Smooth muscle cell (in vitro differentiated cells): ENCODE data around the gene UTF1. TPM values are rescaled to one million over a fixed set of nuclear protein-coding genes. Genes with fewer than 3 reads are reported as not detected.

Source experiments
- DNase-seq: peaks from one replicate; lab custom pipeline; 2025; ENCODE audit not compliant: unreplicated experiment; lab: John Stamatoyannopoulos, UW
- H2AFZ ChIP-seq: fragments of 200-600 bp; sonication (generic); 2 replicates; pipeline ENCODE4 v1.6.0; 2016; ENCODE audit warnings: antibody characterized with exemption, low read depth, mild to moderate bottlenecking
- H3F3A ChIP-seq: fragments of 200-600 bp; sonication (generic); 2 replicates; pipeline ENCODE4 v1.6.0; 2017; ENCODE audit warnings: antibody characterized with exemption, low read depth
- H3K27ac ChIP-seq: fragments of 200-600 bp; sonication (generic); 2 replicates; pipeline ENCODE4 v1.5.1; 2016; ENCODE audit warnings: low read depth, mild to moderate bottlenecking
- H3K27me3 ChIP-seq: fragments of 200-600 bp; sonication (generic); 2 replicates; pipeline ENCODE4 v1.6.1; 2016; ENCODE audit warnings: low read depth, mild to moderate bottlenecking
- H3K36me3 ChIP-seq: fragments of 200-600 bp; sonication (generic); 2 replicates; pipeline ENCODE4 v1.5.1; 2016; ENCODE audit warnings: low read depth
- H3K4me1 ChIP-seq: fragments of 200-600 bp; sonication (generic); 2 replicates; pipeline ENCODE4 v1.5.1; 2016; ENCODE audit warnings: low read depth
- H3K4me2 ChIP-seq: fragments of 200-600 bp; sonication (generic); 2 replicates; pipeline ENCODE4 v1.6.0; 2016; ENCODE audit warnings: mild to moderate bottlenecking
- H3K4me3 ChIP-seq: fragments of 200-600 bp; sonication (generic); 2 replicates; pipeline ENCODE4 v1.5.1; 2016; ENCODE audit warnings: mild to moderate bottlenecking
- H3K79me2 ChIP-seq: fragments of 200-600 bp; sonication (generic); 2 replicates; pipeline ENCODE4 v1.6.0; 2016; ENCODE audit warnings: low read depth, mild to moderate bottlenecking
- H3K9ac ChIP-seq: fragments of 200-600 bp; sonication (generic); 2 replicates; pipeline ENCODE4 v1.6.0; 2016; ENCODE audit warnings: low read depth
- H3K9me3 ChIP-seq: fragments of 200-600 bp; sonication (generic); replicated peaks from 2 replicates; pipeline ENCODE4 v1.5.1; 2016; ENCODE audit warnings: low read depth
- H4K20me1 ChIP-seq: fragments of 200-600 bp; sonication (generic); 2 replicates; pipeline ENCODE4 v1.6.0; 2016; ENCODE audit warnings: low read depth
- WGBS: methylation state at CpG from one replicate; pipeline ENCODE4 v1.1.7; 2016; ENCODE audit warnings: low lambda C conversion rate; 5-methylcytosine and 5-hydroxymethylcytosine counted together
- polyA plus RNA-seq: library from polyadenylated mRNA; unstranded; fragments of >200 nt; fragmentation: Nextera tagmentation; extraction: Ambion mirVana; gene quantifications from 2 replicates; pipeline ENCODE4 v1.2.1, GENCODE V29; 2016
- total RNA-seq: library from RNA; depleted of rRNA; stranded (reverse); fragments of >200 nt; gene quantifications from 2 replicates; pipeline ENCODE4 v1.2.3, GENCODE V29; 2014
- TF ChIP-seq, protein P1 (sequence below): fragments of 200-600 bp; sonication (generic); IDR thresholded peaks from 2 replicates; pipeline ENCODE4 v1.5.1; 2017; ENCODE audit warnings: borderline replicate concordance, mild to moderate bottlenecking, antibody characterized with exemption; ENCODE audit not compliant: insufficient read depth, poor library complexity, severe bottlenecking

Gene UTF1
- total and polyA plus RNA-seq, 2 experiments from 2014 or later: not detected

- no peak overlapping the region for H3K9ac ChIP-seq
- no peaks in the 10 kb centered on the region for H3K9me3 ChIP-seq
- no peak for DNase-seq
- no peak overlapping the region for H2AFZ ChIP-seq
- 92% methylated on average over 19 of the region's 28 CpGs for WGBS
- TF ChIP-seq, protein P1, sequence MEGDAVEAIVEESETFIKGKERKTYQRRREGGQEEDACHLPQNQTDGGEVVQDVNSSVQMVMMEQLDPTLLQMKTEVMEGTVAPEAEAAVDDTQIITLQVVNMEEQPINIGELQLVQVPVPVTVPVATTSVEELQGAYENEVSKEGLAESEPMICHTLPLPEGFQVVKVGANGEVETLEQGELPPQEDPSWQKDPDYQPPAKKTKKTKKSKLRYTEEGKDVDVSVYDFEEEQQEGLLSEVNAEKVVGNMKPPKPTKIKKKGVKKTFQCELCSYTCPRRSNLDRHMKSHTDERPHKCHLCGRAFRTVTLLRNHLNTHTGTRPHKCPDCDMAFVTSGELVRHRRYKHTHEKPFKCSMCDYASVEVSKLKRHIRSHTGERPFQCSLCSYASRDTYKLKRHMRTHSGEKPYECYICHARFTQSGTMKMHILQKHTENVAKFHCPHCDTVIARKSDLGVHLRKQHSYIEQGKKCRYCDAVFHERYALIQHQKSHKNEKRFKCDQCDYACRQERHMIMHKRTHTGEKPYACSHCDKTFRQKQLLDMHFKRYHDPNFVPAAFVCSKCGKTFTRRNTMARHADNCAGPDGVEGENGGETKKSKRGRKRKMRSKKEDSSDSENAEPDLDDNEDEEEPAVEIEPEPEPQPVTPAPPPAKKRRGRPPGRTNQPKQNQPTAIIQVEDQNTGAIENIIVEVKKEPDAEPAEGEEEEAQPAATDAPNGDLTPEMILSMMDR: no peak
- H3K4me2 ChIP-seq: no peak overlapping the region
- H3K4me3 ChIP-seq: no peak overlapping the region
- H4K20me1 ChIP-seq: peaks cover 14% of the 10 kb centered on the region
- no peaks in the 10 kb centered on the region for H3K36me3 ChIP-seq
- H3K27ac ChIP-seq: no peak overlapping the region
- no peaks in the 10 kb centered on the region for H3K79me2 ChIP-seq
- H3K27me3 ChIP-seq: peaks cover 23% of the 10 kb centered on the region
- H3F3A ChIP-seq: peaks cover 4% of the 10 kb centered on the region
- peaks cover 12% of the 10 kb centered on the region for H3K4me1 ChIP-seq
Observed at GRCh38 chr10:133273534-133274143, 43.6 kb downstream of the UTF1 start.

DNA sequence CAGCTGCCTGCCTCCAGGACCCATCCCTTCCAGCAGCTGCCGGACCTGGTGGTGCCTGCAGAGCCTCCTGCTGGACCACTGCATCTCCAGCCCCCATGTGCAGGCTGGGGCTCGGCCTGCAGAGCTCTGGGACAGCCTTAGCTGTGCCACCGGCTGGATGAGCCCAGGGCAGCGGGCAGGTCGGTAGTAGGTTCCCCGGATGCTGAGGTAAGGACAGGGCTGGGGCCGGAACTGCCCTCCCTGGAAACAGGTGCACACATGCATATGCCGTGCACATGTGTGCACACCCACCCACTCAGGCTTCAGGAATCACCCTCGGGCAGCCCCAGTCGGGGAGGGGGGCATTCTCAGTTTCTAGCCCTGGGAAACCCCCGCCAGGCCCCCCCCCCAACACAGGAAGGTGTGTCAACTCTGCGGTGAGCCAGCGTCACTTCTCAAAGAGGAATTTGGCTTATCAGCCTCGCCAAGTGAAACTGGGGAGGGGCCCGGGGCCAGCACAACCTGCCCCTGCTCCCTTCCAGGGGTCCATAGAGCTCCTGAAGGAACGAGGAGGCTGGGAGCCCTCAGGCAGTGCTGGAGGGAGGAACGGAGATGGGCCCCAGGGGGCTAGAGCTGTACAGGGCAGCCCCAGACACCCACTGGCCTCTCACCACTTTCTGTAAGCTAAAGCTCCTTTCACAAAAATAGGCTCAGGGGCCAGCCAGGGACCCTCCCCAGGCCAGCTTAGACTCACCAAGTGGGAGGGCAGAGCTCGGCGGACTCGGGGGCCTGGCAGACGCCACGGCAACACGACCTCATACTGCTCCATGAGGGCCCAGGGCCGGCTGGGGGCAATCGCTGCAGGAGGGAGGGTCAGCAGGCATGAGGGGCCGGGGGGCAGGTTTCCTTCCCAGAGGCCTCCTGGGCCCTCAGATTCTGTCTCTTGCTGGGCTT is 45.0 kb downstream of the UTF1 start:
- no peak for DNase-seq
- Histone ChIP-seq H2AFZ (no peak overlapping the region), H3K9me3 (no peaks in the 10 kb centered on the region), H3K27ac (no peak overlapping the region), H3K36me3 (no peaks in the 10 kb centered on the region), H3F3A (peaks cover 4% of the 10 kb centered on the region), H3K9ac (no peak overlapping the region), H3K4me1 (peaks cover 12% of the 10 kb centered on the region), H3K27me3 (peaks cover 23% of the 10 kb centered on the region), H4K20me1 (peaks cover 14% of the 10 kb centered on the region), H3K4me2 (no peak overlapping the region), H3K79me2 (no peaks in the 10 kb centered on the region), H3K4me3 (no peak overlapping the region)
- TF ChIP-seq, protein P1: no peak
- WGBS: 77% methylated on average over 26 of the region's 26 CpGs

DNA sequence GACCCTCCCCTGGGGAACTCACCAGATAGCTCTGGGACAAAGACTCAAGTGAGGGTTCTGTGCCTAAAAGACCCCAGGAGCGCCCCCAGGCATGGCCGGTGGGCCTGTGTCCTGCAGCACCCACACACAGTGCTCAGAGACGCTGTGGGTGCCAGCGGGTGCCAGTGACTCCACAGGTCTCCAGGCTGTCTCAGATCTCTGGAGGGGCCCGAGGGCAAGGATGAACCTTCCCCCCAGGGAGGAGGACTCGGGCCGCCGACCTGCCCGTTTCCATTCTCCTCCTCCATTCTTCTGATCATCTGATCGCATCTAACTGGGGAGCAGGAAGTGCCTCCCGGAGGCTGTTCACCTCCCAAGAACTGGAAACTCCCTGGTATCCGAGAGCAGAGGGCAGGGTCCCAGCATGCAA is 45.7 kb downstream of the UTF1 start:
- Histone ChIP-seq H2AFZ (no peak overlapping the region), H3K4me1 (peaks cover 12% of the 10 kb centered on the region)

More for the DNA sequence above, 45.7 kb downstream of the UTF1 start:
- no peak overlapping the region for H3K4me2 ChIP-seq
- H3K79me2 ChIP-seq: no peaks in the 10 kb centered on the region
- peaks cover 4% of the 10 kb centered on the region for H3F3A ChIP-seq
- TF ChIP-seq, protein P1: no peak
- H3K9me3 ChIP-seq: no peaks in the 10 kb centered on the region
- DNase-seq: no peak
- H4K20me1 ChIP-seq: peaks cover 14% of the 10 kb centered on the region
- no peak overlapping the region for H3K27ac ChIP-seq
- H3K9ac ChIP-seq: no peak overlapping the region
- 64% methylated on average over 12 of the region's 12 CpGs for WGBS
- no peaks in the 10 kb centered on the region for H3K36me3 ChIP-seq
- H3K4me3 ChIP-seq: no peak overlapping the region
- H3K27me3 ChIP-seq: peaks cover 23% of the 10 kb centered on the region
